ENCODE data around the gene TPP1.

Gene TPP1

GRCh38 chr11:6627762-6628241, 8.6 kb upstream of the TPP1 start:
- no peak for DNase-seq (ENCODE audit: low read depth)

- DNase-seq (ENCODE audit: low read depth), result no peak
Observed at GRCh38 chr11:6626971-6627761, 7.9 kb upstream of the TPP1 start.

GRCh38 chr11:6625832-6626420, 6.7 kb upstream of the TPP1 start:
- no peak for DNase-seq (ENCODE audit: low read depth)

- no peak for DNase-seq (ENCODE audit: low read depth)
Observed at GRCh38 chr11:6625156-6625831, 6.1 kb upstream of the TPP1 start.

GRCh38 chr11:6623391-6624363, 4.5 kb upstream of the TPP1 start:
- no peak for DNase-seq (ENCODE audit: low read depth)

GRCh38 chr11:6622261-6623171, 3.3 kb upstream of the TPP1 start:
- DNase-seq (ENCODE audit: low read depth), result no peak

- DNase-seq (ENCODE audit: low read depth), result no peak
Observed at GRCh38 chr11:6621711-6622211, 2.5 kb upstream of the TPP1 start.

- DNase-seq (ENCODE audit: low read depth), result no peak
Observed at GRCh38 chr11:6620636-6621035, 1.4 kb upstream of the TPP1 start.

GRCh38 chr11:6618117-6619003, 862 bp downstream of the TPP1 start:
- peak; percentile 89 for DNase-seq (ENCODE audit: low read depth)

GRCh38 chr11:6617315-6617781, 1.9 kb downstream of the TPP1 start:
- DNase-seq (ENCODE audit: low read depth), result peak; percentile 52

GRCh38 chr11:6616596-6617250, 2.5 kb downstream of the TPP1 start:
- no peak for DNase-seq (ENCODE audit: low read depth)

GRCh38 chr11:6615882-6616585, 3.2 kb downstream of the TPP1 start:
- DNase-seq (ENCODE audit: low read depth), result peak; percentile 52

- no peak for DNase-seq (ENCODE audit: low read depth)
Observed at GRCh38 chr11:6615046-6615445, 4.2 kb downstream of the TPP1 start.

- no peak for DNase-seq (ENCODE audit: low read depth)
Observed at GRCh38 chr11:6614446-6614845, 4.8 kb downstream of the TPP1 start.

- no peak for DNase-seq (ENCODE audit: low read depth)
Observed at GRCh38 chr11:6613496-6613895, 5.7 kb downstream of the TPP1 start.

GRCh38 chr11:6612213-6613041, 6.8 kb downstream of the TPP1 start, which contains the start of gene TAF10:
TSS of gene TAF10 (minus strand) at chr11:6612216. CDS start at chr11:6612189, 27 bp downstream.
- DNase-seq (ENCODE audit: low read depth), result peak; percentile 97

- DNase-seq (ENCODE audit: low read depth), result no peak
Observed at GRCh38 chr11:6611963-6612212, 7.3 kb downstream of the TPP1 start.

Data from iris pigment epithelial cell (primary cell).